ENCODE measurements around the gene CYB5D1. TPM values are rescaled to one million over a fixed set of nuclear protein-coding genes. Genes with fewer than 3 reads are reported as not detected.

CYB5D1 gene
- total RNA-seq, 4 donors from 2014 or later: 3.1 to 17.6 (median 16.2) TPM

DNA sequence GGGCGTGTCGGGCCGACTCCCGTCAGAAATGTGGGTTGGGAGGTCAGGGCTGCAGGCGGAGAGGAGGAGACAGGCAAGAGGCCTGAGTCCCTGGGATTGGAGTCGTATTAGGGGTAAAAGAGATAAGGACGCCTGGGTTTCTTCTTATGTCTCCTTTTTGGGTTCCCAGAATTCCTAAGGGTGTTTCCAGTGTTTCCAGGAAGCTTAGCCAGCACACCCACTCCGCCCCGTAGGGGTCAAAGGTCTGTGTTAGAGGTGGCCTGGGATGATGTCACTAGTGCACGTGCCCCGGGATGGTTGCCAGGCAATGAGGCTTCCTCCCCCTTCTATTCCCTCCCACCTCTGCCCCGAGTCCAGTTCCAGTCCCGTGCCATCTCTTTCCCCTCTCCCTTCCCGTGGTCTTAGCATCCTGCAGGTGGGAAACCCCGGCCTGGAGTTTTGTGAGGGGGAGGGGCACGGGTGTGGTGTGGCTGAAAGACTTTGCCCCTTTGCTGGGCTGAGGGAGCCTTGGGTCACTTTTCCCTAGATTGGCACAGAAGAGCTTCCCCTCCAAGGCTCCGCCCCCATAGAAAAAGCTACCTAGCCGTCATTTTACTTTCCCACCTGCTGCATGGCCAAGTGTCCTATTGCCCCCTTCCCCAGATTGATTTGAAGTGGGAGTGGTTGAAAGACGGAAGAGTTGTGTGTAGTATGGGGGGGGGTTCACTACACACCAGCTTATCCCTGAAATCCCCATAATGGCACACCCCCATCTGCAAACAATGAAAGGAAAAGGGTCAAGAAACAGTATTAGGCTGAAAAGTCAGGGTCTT is 21.0 kb upstream of the CYB5D1 start:
- no peaks in the 10 kb centered on the region for H3K27me3 ChIP-seq
- H3K4me3 ChIP-seq: peak overlapping the region; percentile 61 to 76
- H3K36me3 ChIP-seq: no peaks in the 10 kb centered on the region
- no peaks in the 10 kb centered on the region for H3K9me3 ChIP-seq
- TF ChIP-seq POLR2A (IDR thresholded peaks at IDR 0.05) (peak in 1 of 2 donors; percentile 68), CTCF (IDR thresholded peaks at IDR 0.05) (peak in 2 of 4 experiments; percentile 23 to 52)
- peak overlapping the region; percentile 93 to 98 for H3K27ac ChIP-seq
- H3K4me1 ChIP-seq: peaks cover 8 to 10% of the 10 kb centered on the region in 2 donors
- peak; percentile 95 to 96 for DNase-seq
- intact Hi-C loops (cut with DNase I; ENCODE audit: low total_unique reads): no loop called here

DNA sequence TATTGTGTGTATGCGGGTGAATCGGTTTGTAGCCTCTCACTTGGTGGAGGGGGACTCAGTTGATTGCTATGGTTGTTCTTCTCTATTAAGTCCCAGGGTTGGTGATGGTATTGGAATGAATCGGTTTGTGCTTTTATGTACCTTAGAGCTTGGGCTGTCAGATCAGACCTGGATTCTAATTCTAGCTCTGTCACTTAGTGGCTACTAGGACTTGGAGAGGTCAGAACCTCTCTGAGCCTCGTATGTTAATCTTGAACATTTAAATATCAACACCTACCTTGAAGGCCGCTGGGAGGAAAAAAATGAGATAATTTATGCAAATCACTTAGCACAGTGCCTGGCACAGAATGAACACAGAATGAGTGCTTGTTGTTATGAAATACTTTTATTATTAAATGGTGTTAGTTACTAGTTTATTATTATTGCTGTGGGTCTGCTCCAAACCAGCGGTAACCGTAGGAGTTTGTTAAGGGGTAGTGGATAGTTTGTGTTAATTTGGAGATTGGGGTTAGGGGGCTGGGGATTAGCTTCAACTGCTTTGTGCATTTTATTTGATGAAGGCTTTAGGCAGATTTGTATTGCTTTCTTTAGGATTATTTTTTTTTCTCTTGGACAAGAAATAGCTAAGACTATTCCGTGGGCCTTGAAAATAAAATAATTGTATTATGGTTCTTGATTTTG is 20.3 kb upstream of the CYB5D1 start:
- H3K27ac ChIP-seq: peak overlapping the region; percentile 93 to 98

GRCh38 chr17:7838090-7839075 is 19.4 kb upstream of the CYB5D1 start:
- intact Hi-C loops (cut with DNase I; ENCODE audit: low total_unique reads): no loop called here
- peak in 1 of 2 donors; percentile 48 for DNase-seq
- no peaks in the 10 kb centered on the region for H3K9me3 ChIP-seq
- no peaks in the 10 kb centered on the region for H3K27me3 ChIP-seq
- H3K27ac ChIP-seq: peak overlapping the region; percentile 93 to 98
- peak overlapping the region in 1 of 2 donors; percentile 61 for H3K4me3 ChIP-seq
- no peaks in the 10 kb centered on the region for H3K36me3 ChIP-seq
- no peak for TF ChIP-seq POLR2A (IDR thresholded peaks at IDR 0.05)
- H3K4me1 ChIP-seq: peaks cover 8 to 10% of the 10 kb centered on the region in 2 donors

More for the DNA sequence above, 20.3 kb upstream of the CYB5D1 start:
- intact Hi-C loops (cut with DNase I; ENCODE audit: low total_unique reads): no loop called here
- Histone ChIP-seq H3K4me1 (peaks cover 8 to 10% of the 10 kb centered on the region in 2 donors), H3K4me3 (peak overlapping the region in 1 of 2 donors; percentile 61), H3K27me3 (no peaks in the 10 kb centered on the region), H3K36me3 (no peaks in the 10 kb centered on the region), H3K9me3 (no peaks in the 10 kb centered on the region)
- TF ChIP-seq CTCF (IDR thresholded peaks at IDR 0.05) (no peak), POLR2A (IDR thresholded peaks at IDR 0.05) (no peak)
- DNase-seq: no peak

DNA sequence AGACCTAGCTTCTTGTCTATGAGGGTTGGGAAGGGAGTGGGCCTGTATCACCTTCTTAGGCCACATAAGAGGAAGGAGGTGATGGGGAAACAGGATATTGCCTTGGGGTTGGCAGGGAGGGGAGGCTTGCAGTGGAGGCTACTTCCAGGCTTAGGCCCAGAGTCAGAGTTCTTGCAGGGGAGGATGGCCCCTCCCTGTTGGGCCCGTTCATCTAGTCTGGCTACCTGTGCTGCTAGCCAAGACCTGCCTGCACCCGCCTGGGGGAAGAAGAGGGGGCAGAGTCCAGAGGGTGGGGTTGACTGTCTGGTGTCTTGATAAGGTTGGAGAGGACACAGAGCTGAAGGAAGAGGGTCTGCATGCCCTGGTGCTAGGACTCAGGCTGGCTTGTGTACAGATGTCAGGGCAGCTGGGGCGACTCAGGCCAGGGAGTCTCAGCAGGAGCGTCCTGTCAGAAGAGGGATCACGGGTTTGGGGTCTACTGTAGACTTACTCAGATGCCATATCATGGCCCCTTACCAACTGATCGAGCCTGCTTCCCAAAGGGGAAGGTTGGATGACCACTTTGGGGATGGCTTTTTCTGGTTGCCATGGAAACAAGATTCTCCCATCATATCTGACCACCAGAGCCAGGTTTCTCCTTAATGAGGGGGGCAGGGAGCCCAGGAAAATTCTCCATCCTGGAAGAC is 18.5 kb upstream of the CYB5D1 start:
- intact Hi-C loops (cut with DNase I; ENCODE audit: low total_unique reads): no loop called here

More for the DNA sequence above, 18.5 kb upstream of the CYB5D1 start:
- Histone ChIP-seq H3K9me3 (no peaks in the 10 kb centered on the region), H3K4me1 (peaks cover 8 to 10% of the 10 kb centered on the region in 2 donors), H3K4me3 (no peak overlapping the region), H3K27ac (peak overlapping the region; percentile 93 to 98), H3K27me3 (no peaks in the 10 kb centered on the region), H3K36me3 (no peaks in the 10 kb centered on the region)
- DNase-seq: no peak
- TF ChIP-seq POLR2A (IDR thresholded peaks at IDR 0.05) (no peak), CTCF (IDR thresholded peaks at IDR 0.05) (no peak)
